Stromal cell of bone marrow (primary cell): Measurements from ENCODE around the gene WHRN.

Experiments
- DNase-seq: peaks from one replicate; pipeline ENCODE4 v3.0.0-alpha.2; 2012; ENCODE audit warnings: low read depth

Gene WHRN

DNA sequence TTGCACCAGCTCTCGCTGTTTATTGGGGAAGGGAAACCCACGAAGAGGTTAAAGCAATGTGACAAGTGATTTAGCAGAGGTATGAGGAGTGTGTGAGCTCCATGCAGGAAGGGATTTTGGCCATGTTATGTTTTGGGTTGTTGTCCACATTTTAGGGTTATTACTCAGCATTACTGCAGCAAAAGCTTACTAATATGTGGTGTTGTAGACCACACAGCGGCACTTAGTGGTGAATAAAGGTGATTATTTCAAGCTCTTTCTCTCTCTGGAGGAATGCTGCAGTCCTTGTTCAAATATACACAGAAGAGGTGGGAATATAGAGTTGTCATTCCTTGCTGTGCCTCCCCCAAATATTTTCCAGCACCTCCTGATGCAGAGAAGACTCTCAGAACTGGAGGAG, 87.8 kb downstream of the WHRN start:
- peak; percentile 36 for DNase-seq

DNA sequence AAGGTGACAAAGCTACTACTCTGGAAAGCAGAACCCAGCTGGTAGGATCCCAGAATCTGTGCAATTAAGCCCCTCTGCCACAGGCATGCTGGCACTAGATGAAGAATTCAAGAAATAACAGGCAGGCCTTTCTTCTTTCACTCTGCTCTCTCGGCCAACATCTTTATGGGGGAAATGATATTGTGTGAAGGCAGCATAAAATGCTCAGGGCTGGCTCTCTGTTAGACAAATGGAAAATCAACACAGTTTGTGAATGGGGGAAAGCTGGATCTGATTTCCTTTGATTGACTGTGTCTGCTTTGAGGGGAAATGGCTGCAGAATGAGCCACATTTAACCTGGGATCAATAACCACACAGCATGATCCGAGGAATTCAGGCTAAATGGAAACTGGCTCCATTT, 88.4 kb downstream of the WHRN start:
- DNase-seq = no peak

DNA sequence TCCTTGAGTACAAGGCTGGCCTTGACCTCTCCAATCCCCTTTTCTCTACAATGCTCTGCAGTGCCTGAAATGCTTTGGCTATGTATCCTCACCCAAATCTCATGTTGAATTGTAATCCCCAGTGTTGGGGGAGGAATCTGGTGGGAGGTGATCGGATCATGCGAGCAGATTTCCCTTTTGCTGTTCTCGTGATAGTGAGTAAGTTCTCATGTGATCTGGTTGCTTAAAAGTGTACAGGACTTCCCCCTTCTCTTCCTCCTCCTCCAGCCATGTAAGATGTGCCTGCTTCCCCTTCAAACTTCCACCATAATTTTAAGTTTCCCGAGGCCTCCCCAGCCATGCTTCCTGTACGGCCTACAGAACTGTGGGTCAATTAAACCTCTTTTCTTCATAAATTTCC, 89.0 kb downstream of the WHRN start:
- no peak for DNase-seq

DNA sequence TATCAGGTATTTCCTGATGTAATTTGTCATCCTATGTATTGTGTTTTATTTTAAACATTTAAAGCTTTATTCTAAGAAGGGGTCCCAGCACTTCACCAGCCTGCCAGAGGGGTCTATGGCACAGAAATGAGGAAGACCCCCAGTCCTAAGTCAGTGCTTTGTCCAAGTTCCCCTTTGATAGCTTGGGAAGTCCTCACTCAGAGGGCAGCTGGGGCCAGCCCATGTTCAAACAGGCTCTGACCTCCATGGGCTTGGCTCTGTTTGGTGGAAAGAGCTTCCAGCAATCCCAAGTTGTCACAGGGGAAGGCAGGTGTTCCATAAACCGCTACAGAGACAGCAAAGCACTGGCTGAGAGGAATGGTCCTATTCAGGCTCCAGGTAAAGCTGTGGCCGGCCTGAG, 90.9 kb downstream of the WHRN start:
- DNase-seq = no peak

DNA sequence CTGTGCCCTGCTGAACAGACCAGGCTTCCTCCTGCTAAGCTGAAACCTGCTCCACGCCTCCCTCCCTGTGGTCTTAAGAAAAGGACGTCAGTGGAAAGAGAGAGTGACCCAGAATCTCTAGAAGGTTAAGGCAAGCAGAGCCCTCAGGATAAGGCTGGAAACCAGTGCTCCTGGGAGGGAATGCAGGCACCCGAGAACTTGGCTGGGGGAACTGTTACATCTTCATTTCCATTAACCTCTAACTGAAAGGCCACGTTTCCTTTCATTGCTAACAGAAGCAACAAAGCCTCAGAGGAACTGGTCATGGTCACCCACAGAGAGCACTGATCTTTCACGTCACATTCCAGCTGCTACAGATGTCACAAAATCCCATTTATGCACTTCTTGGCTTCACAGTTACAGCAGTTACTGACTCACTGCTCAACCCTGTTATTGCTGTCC, 91.4 kb downstream of the WHRN start:
- DNase-seq = peak; percentile 32

DNA sequence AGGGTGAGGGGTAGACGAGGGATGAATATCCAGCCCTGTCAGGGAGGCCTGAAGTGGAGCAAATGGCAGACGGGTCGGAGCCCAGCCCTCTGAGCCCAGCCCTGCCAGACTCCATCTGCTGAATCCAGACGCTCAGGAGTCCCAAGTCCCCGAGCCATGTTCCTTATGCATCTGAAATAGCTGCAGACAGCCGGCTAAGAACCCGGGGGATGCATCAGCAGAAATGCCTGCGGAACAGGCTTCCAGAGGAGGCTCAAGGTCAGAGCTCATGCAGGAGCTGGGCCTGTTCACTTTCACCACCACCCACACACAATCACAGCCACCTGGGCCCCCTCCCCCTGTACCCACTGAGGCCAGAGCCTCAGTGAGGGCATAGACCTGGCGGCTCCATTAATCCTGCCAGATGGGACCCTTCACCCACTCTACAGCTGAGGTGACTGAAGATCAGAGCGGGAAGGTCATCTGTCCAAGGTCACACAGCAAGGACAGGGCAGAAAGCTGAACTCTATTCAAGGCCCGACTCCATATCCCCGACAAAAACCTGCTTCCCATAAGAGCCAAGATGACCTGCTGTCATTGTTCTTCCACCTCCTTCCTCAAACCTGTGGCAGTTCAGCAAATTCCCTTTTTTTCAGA, 93.1 kb downstream of the WHRN start:
- DNase-seq = no peak

DNA sequence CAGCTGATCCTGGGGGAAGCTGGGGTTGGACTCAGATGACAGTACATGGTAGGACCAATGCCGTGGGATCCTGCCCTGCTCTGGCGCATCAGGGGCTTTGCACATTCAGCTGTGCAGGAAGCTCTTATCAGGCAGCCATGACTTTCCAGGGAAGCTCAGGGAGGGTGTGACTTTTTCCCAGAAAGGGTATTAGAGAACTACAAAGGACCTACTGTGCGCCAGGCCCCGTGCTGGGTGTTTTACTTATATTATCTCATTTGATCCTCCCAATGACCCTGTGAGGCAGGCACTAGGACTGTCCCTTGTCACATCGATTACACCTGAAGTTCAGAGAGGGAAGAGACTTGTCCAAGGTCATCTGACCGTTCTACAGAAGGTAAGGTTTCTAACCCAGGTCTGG, 93.8 kb downstream of the WHRN start:
- no peak for DNase-seq

DNA sequence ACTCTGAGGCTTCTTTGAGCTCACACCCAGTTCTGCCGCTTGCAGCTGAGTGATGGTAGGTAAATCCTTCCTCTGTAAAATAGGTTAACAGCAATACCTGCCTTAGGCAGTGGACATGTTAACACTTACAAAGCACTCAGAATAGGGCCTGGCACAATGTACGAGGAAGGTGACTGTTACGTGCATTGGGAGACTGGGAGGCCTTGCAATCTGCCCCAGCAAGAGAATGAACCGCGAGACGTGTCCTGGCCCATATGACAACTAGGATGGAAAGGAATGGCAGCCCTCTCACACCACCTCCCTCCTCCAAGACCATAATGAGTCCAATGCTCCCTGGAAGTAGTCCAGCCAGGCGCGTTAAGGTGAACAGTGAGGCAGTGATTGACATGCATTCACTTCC, 94.4 kb downstream of the WHRN start:
- no peak for DNase-seq

DNA sequence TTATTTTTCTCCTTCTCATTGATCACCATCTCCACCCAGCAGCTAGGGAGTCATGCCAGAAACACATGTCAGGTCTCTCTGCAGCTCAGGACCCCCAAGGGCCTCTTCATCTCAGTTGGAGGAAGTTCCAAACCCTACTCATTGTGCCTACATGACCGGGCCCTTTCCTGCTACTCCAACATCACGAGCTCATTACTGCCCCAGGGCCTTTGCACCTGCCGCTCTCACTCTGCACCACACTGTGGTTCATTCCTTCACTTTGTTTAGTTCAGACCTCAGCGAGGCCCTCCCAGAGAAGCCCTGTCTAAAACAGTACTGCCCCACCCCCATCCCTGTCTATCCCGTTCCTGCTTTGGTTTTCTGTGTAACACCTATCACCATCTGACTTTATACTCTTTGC, 95.4 kb downstream of the WHRN start:
- no peak for DNase-seq

DNA sequence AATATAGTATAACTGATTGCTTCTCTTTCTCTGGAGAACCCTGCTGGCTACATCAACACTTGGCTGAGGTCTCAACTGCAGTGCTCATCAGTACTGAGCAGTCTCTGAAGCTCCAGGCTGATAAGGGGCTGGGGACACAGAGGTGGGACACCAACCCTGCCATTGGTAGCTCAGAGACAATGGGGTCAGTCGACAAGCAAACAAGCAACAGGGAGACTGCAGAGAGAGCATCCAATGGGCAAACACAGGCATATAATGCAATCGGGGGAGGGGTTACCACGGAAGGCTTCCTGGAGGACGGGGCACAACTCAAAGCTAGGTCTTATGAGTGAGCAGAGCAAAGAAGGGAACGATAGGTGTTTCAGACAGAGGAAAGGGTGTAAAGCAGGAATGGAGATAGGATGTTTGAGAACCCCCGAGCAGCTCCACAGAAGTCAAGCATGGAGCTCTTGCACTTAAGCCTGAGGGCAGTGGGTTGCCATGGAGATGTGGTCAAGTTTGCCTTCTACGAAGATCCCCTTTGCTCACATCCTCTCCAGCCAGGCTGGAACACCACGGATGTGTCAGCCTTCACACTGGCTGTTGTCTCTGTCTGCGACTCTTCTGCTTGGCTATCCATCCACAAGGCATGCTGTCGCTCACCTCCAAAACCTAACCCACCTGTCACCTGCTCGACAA, 96.0 kb downstream of the WHRN start:
- DNase-seq = no peak

DNA sequence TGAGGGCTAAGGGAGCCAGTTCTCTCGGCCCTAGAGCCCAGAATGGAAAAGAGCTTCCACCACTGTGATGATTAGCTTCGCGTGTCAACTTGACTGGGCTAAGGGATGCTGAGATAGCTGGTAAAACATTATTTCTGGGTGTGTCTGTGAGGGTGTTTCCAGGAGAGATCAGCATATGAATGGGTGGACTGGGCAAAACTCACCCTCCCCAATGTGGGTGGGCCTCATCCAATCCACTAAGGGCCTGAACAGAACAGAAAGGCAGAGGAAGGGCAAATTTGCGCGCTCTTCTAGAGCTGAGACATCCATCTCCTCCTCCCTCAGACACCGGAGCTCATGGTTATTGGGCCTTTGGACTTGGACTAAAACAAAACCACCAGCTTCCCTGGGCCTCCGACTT, 96.6 kb downstream of the WHRN start:
- DNase-seq = no peak

DNA sequence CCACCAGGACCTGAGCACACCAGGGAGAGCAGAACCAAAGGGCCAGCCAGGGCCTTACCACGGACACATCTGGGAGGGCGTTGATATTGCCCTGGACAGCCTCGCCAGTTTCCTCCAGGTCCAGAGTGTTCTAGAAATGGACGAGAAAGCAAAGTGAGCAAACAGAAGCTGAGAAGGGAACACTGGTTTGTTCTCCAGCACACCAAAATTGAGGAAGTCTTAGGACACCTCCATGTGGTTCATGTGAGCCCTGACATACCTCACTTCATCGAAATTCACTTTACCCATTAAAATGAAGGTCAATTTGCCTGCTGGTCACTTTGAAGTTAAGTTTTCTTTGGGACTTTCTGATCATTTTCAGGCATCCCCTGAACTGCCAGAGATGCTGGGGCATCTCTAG, 97.4 kb downstream of the WHRN start:
- DNase-seq = no peak

DNA sequence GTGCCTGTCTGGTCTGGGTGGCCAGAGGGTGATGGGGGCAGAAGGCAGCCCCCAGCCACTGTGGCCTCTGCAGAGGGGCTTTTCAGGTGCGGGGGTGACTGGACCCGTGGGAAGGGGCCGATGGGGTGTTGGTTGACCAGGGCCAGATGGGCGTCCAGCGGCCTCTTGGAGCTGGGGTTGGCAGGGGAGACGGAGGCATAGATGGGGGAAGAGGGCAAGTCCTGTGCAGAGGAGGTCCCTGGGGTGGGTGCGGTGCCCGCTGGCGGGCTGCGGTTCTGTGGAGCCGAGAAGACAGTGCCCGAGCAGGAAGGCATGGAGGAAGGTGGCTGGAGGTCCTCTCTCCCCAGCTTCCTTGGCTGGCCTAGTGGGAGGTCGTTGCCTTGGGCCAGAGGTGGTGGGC, 98.8 kb downstream of the WHRN start:
- no peak for DNase-seq

DNA sequence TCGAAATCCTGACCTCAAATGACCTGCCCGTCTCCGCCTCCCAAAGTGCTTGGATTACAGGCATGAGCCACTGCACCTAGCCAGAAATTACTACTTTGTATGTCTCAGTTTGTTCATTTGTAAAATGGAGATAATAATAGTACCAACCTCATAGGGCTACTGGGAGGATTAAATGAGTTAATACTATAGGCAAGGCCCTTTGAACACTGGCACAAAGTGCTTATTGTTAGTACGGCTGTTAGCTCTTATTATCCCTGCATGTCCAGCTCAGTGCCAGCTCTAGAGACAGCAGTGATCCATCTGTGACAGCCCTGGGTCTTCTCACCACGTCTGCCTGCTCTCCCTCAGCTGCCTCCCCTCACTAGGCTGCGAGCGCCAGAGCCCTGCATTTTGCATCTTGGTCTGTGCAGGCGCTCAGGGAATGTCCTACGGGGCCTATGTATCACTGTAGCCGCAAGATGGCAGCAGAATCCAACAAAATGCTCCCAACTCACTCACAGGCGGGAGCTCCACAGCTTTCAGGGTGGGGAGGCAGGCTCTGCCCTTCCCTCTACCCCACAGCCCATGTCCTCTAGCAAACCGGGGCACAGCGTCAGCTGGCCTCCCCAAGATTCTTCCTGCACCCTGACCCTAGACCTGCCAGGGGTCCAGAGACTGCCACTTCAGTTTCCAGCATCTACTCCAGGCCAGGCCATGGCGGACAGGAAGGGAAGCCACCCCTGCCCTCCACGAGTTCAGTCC, 99.8 kb downstream of the WHRN start:
- peak; percentile 66 for DNase-seq

DNA sequence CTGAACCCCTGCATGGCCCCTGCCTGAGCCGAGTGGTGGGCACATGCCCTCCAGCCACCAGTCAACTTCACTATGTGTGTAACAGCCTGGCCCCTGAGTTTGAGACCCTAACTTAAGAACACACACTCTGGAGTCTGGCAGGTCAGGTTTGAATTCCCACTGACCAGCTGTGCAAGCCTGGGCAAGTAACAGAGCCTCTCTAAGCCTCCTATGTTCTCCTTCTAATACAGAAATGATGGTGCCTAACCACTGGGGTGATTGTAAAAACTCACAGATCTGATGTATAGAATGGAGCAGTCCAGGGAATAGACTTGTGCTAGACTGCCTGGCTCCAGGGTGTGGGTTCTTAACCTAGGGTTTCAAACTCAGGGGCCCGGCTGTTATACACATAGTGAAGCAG, 100.7 kb downstream of the WHRN start:
- DNase-seq = no peak

DNA sequence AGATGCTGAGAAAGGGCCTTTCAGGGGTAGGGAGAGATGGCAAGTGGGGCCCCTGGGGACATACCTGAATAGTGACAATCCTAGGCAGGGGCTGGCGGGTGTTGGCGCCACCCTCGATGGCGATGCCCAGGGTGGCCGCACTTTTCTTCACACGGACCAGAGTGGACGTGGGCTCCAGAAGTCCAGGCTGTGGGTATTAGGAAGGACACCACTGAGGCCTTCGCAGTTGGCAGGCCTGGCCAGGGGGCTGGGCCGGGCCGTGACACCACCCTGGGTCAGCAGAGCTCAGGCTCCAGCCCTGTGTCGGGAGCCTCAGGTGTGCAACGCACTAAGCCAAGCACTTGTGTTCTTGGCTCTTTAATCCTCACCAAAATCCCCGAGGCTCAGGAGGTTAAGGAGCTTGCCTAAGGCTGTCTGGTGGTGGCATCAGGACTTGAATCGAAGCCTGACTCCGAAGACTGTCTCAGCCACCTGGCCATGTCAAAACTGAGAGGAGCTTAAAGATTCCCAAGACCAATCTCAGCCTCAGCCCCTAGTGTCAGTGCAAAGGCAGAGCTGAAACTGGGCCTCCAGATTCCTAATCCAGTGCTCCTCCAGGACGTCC, 102.0 kb downstream of the WHRN start:
- DNase-seq = no peak

DNA sequence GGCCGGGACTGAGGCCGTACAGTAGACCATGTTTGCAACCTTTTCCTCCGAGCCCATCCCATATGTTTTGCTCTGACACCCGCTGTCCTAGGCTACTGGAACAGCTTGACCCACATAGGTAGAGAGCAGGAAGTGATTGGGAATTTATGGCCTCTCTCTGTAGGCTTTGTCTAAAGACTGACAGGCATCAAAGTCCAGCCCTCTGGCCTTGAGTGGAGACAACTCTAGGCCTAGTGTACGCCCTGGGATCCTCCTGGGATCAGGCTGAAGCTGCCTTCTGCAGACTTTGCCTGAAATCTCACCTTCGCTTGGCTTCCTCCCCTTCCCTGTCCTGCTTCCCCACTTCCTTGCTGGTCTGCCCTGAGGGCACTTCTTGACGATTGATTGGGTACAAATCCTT, 103.9 kb downstream of the WHRN start:
- DNase-seq = no peak

DNA sequence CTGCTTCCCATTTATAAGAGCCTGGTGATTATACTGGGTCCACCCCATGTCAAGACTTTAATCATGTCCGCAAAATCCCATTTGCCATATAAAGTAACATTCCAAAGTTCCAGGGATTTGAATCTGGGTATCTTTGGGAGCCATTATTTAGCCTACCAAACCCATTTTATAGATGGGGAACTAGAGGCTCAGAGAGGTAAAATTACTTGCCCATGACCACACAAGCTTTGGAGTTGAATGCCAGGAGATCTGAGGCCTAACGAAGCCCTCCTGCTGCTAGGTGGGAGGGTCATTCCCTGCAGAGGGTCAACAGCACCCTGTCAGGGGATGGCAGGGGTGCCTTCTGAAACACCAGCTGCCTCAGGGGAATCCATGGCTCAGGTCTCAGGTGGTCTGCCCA, 104.5 kb downstream of the WHRN start:
- no peak for DNase-seq

DNA sequence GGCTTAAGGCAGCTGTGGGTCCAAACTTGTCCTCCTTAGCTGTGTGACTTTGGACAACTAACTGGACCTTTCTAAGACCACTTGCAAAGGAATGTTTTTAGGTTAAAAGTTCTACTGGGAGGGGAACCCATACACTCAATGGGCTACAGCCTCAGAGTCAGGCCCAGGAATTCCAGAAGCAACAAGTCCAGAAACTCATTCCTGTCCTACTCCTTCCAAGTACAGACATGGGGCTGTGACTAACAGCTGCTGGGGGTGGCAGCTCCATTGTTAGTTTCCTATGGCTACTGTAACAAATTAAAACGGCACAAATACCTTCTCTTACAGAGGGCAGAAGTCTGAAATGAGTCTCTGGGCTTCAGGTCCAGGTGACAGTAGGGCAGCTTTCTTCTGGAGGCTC, 105.1 kb downstream of the WHRN start:
- no peak for DNase-seq

DNA sequence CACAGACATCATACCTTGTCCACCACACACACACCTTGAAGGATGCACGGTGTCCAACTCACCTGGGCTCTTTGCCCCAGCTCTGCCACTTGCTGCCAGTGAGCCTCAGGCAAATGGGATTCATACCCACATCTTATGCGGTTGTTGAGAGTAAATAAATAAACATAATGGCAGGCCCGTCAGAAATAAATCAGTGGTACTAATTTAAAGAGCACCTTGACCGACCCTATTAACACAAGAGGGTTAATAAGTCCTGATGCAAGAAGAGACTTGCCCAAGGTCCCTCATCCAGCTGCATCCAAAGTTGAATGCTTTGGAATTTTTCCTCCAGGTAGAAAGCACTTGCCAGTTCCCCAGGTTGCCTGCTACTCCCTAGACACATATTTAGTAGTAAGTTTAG, 105.9 kb downstream of the WHRN start:
- no peak for DNase-seq

DNA sequence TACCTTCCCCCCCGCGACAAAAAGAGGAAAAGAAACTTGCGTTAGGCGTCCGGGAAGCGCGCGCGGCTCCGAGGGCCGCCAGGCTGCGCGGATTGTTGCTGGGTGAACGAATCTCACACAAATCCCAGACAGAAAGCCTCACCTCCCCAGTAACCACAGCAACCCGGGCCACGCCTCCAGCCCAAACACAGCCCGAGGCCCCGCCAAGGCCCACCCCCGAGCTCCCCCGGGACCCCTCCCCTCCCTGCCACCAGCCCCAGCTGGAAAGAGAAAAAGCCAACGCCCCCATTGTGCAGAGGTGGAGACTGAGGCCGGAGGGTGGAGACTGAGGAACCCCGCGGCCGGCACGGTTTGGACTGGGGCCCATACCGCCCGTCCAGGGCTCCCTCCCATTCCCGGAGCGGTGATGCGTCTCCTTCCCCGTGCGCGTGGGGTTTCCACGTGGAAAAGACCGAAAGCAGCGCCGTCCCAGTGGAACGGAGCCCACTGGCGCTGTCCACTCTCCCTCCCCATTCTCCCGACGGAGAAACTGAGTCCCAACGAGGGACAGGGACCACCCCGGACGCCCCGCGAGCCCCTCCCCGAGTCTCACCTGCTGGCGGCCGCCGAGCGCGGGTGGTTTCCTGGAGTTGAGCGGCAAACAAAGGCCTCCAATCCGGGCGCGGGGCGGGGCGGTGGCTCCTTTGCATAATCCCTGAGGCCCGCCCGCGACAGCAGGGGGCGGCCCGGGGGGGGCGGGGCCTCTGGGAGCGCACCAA, 107.2 kb downstream of the WHRN start:
- DNase-seq = peak; percentile 87

DNA sequence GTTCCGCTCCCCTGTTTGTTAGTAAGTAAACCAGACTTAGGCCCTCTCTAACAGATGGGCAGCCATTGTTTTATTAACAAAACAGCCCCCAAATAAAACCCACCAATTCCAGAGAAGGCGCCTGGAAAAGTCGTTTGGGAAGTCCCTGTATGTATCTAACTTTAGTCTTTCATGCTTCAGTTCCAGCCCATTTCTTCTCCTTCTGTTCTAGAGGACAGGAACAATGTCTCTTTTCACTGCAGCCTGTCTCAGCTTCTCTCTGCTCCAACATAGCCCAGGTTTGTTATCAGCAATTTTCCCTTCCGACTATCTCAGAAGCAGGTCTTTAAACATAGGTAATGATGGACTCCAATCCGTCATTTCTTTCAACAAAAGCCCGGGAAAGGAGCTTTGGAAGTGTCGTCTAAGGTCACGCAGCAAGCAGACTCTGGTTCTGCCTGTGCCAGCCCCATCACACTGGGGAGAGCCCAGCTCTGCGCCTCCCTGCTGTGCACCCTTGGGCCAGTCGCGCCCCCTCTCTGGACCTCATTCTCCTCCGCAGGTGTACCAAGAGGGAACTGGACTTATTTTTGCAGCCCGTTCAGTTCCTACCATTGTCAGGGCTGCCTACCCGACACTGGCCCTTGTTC, 107.9 kb downstream of the WHRN start:
- DNase-seq = no peak
